RWPE2 (cell line): ENCODE results near the gene ALPP.

Experiments
- ATAC-seq: fragments of 200-7000 bp; cut with Tn5 transposase; 3 replicates; pipeline ENCODE4 v1.9.1; 2021; ENCODE audit warnings: low read depth
- DNase-seq: peaks from one replicate; pipeline ENCODE4 v3.0.0-alpha.2; 2020; ENCODE audit warnings: low spot score
- H3K27ac ChIP-seq: fragments of 450-650 bp; 2 replicates; pipeline ENCODE4 v1.5.1; 2017; ENCODE audit warnings: mild to moderate bottlenecking; ENCODE audit not compliant: poor library complexity, severe bottlenecking
- H3K27me3 ChIP-seq: fragments of 250-450 bp; sonication (Bioruptor Pico); 2 replicates; pipeline ENCODE4 v1.5.1; 2021; ENCODE audit warnings: mild to moderate bottlenecking, moderate library complexity; ENCODE audit not compliant: insufficient read depth, poor library complexity, severe bottlenecking
- H3K36me3 ChIP-seq: fragments of 250-450 bp; sonication (Bioruptor Pico); 2 replicates; pipeline ENCODE4 v1.5.1; 2020; ENCODE audit warnings: low read depth, mild to moderate bottlenecking, moderate library complexity
- H3K4me1 ChIP-seq: fragments of 250-450 bp; sonication (Bioruptor Pico); 2 replicates; pipeline ENCODE4 v1.5.1; 2021; ENCODE audit warnings: mild to moderate bottlenecking, moderate library complexity; ENCODE audit not compliant: insufficient read depth, poor library complexity, severe bottlenecking
- H3K4me3 ChIP-seq: fragments of 250-450 bp; sonication (Bioruptor Pico); 2 replicates; pipeline ENCODE4 v1.5.1; 2021; ENCODE audit warnings: mild to moderate bottlenecking, moderate library complexity; ENCODE audit not compliant: severe bottlenecking
- H3K9me3 ChIP-seq: fragments of 250-450 bp; sonication (Bioruptor Pico); 2 replicates; pipeline ENCODE4 v1.5.1; 2021; ENCODE audit warnings: mild to moderate bottlenecking, moderate library complexity; ENCODE audit not compliant: severe bottlenecking
- TF ChIP-seq, protein P1 (sequence below): fragments of 450-650 bp; IDR thresholded peaks from one replicate; pipeline ENCODE4 v1.5.1; 2017; ENCODE audit warnings: mild to moderate bottlenecking, moderate library complexity; ENCODE audit not compliant: poor library complexity, severe bottlenecking

The ALPP gene

DNA sequence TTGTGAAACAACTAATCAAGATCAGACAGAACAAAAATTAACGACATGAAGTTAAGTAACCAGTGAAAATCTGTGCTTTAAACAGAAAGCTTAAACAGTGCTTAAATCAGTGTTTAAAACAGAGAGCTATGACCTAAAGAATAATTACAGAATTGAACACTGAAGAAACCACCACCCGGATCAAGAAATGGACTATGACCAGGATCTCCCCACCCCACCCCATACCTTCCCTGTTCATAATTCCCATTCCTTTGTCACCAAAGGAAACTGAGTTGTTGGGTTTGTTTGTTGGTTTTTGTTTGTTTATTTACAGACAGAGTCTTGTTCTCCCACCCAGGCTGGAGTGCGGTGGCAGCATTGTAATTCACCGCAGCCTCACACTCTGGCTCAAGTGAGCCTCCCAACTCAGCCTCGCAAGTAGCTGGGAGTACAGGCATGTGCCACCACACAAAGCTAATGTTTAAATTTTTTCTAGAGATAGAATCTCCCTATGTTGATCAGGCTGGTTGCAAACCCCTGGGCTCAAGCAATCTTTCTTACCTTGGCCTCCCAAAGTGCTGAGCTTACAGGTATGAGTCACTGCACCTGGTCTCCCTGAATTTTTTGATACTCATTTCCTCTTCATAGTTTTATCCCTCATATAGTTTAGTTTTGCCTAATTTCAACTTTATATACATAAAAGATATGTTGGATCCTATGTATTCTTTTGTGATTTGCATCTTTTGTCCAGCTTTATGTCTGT is 19.9 kb downstream of the ALPP start:
- TF ChIP-seq, protein P1, sequence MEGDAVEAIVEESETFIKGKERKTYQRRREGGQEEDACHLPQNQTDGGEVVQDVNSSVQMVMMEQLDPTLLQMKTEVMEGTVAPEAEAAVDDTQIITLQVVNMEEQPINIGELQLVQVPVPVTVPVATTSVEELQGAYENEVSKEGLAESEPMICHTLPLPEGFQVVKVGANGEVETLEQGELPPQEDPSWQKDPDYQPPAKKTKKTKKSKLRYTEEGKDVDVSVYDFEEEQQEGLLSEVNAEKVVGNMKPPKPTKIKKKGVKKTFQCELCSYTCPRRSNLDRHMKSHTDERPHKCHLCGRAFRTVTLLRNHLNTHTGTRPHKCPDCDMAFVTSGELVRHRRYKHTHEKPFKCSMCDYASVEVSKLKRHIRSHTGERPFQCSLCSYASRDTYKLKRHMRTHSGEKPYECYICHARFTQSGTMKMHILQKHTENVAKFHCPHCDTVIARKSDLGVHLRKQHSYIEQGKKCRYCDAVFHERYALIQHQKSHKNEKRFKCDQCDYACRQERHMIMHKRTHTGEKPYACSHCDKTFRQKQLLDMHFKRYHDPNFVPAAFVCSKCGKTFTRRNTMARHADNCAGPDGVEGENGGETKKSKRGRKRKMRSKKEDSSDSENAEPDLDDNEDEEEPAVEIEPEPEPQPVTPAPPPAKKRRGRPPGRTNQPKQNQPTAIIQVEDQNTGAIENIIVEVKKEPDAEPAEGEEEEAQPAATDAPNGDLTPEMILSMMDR: no peak
- no peak for DNase-seq
- no peaks in the 10 kb centered on the region for H3K9me3 ChIP-seq
- H3K4me3 ChIP-seq: no peak overlapping the region
- H3K36me3 ChIP-seq: no peaks in the 10 kb centered on the region
- H3K4me1 ChIP-seq: no peaks in the 10 kb centered on the region
- H3K27me3 ChIP-seq: no peaks in the 10 kb centered on the region
- ATAC-seq: no peak
- H3K27ac ChIP-seq: no peak overlapping the region

DNA sequence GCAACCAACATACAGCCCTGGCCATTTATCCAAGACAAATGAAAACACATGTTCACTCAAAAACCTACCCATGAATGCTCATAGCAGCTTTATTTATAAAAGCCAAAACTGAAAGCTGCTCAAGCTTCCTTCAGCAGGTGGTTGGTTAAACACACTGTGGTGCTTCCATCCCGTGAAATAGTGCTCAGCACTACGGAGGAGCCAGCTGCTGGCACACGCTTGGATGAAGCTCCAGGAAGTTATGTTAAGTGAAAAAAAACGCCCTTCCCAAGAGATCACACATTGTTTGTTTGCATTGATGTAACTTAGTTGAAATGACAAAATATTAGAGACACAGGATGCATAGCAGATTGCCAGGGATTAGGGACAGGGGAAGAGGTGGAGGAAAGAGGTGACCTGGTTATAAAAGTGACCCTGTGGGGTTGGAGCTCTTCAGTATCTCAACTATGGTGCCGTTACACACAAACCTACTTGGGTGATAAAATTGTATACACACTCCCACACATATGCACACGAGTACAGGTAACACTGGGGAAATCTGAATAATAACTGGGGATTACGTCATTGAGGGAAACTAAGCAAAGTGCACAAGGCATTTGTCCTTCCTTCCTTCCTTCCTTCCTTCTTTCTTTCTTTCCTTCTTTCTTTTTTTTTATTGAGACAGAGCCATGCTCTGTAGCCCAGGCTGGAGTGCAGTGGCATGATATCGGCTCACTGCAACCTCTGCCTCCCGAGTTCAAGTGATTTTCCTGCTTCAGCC is 21.9 kb downstream of the ALPP start:
- DNase-seq: no peak
- H3K27me3 ChIP-seq: no peaks in the 10 kb centered on the region

DNA sequence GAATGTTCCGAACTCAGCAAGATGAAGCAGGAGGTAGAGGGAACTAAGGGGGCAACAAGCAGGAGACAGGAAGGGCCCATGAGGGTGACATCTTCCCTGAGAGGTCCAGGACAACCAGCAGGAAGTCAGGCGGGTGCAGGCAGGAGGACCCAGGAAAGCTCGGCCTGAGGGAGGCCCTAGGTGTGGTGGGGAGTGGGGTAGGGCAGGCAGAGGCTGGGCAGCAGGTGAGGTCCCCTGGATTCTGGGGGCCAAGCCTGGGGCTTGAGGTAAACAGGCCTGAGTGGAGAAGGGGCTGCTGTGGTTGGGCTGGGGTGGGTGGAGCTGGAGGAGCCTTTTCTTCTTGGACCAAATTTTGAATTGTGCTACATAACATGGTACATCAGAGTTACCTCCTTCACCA is 24.0 kb downstream of the ALPP start:
- H3K9me3 ChIP-seq: no peaks in the 10 kb centered on the region
- ATAC-seq (no peak), DNase-seq (no peak)
- no peaks in the 10 kb centered on the region for H3K27me3 ChIP-seq
- no peak overlapping the region for H3K27ac ChIP-seq
- no peaks in the 10 kb centered on the region for H3K4me1 ChIP-seq
- TF ChIP-seq, protein P1: no peak
- no peak overlapping the region for H3K4me3 ChIP-seq
- no peaks in the 10 kb centered on the region for H3K36me3 ChIP-seq

More for the DNA sequence above, 21.9 kb downstream of the ALPP start:
- no peaks in the 10 kb centered on the region for H3K36me3 ChIP-seq
- ATAC-seq: no peak
- no peak overlapping the region for H3K4me3 ChIP-seq
- H3K9me3 ChIP-seq: no peaks in the 10 kb centered on the region
- H3K27ac ChIP-seq: no peak overlapping the region
- TF ChIP-seq, protein P1: no peak
- H3K4me1 ChIP-seq: no peaks in the 10 kb centered on the region

DNA sequence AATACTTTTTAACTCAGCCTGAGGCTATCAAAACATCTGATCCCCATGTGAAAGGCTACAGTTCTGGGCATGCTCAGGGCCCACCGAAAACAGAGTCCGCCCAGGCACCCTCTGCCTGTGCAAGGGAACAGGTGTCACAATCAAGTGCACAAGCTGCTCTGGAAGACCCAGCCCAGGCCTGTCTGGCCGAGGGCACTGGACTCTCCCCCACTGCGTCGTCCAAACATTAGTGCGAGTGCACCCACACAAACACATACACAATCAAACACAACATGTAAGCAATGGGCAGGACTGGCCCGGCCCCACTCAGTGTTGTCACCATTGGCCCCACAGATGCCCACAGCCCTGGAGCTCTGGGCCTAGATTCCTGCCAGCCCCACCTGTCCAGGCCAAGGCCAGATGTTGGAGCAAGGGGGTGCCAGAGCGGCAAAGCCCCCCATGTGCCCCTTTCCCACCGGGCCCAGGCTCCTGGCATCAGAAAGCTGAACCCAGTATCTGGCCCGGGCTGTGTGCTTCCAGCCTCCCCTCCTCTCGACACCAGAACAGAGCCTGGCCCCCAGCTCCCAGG is 27.5 kb downstream of the ALPP start:
- TF ChIP-seq, protein P1: no peak
- ATAC-seq (no peak), DNase-seq (no peak)
- Histone ChIP-seq H3K27me3 (peaks cover 12% of the 10 kb centered on the region), H3K4me1 (no peaks in the 10 kb centered on the region), H3K27ac (no peak overlapping the region), H3K36me3 (no peaks in the 10 kb centered on the region), H3K4me3 (no peak overlapping the region), H3K9me3 (no peaks in the 10 kb centered on the region)
